HL-60 (cell line): Measurements from ENCODE around the gene CNKSR2.

Experiments
- POLR2AphosphoS5 ChIP-seq: IDR thresholded peaks from 2 replicates; pipeline ENCODE4 v1.6.1; 2012; ENCODE audit warnings: low read depth
- TF ChIP-seq, protein P1 (sequence below): IDR thresholded peaks from one replicate; pipeline ENCODE4 v1.5.1; 2011; ENCODE audit warnings: low read length, control low read depth, inconsistent platforms; ENCODE audit not compliant: insufficient read depth

DNA sequence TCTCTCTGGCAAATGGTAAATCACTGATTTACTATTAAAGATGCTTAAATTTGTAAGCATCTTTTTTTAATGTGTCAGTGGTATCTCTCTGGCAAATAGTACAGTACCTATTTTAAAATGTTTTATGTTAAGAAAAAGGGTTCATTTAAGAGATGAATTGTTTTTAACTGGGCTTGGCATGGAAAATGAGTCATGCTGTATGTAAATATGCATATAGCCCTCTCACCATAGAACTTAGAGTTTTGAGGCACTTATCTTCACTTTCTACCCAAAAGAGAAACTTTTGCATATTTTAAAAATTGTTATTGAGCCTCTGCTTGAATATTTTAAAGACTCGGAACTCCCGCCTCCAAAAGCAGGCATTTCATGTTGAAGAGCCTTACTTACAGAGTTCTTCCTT lies 246.0 kb downstream of the CNKSR2 start:
- TF ChIP-seq, protein P1, sequence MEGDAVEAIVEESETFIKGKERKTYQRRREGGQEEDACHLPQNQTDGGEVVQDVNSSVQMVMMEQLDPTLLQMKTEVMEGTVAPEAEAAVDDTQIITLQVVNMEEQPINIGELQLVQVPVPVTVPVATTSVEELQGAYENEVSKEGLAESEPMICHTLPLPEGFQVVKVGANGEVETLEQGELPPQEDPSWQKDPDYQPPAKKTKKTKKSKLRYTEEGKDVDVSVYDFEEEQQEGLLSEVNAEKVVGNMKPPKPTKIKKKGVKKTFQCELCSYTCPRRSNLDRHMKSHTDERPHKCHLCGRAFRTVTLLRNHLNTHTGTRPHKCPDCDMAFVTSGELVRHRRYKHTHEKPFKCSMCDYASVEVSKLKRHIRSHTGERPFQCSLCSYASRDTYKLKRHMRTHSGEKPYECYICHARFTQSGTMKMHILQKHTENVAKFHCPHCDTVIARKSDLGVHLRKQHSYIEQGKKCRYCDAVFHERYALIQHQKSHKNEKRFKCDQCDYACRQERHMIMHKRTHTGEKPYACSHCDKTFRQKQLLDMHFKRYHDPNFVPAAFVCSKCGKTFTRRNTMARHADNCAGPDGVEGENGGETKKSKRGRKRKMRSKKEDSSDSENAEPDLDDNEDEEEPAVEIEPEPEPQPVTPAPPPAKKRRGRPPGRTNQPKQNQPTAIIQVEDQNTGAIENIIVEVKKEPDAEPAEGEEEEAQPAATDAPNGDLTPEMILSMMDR, result no peak
- no peak for TF ChIP-seq POLR2AphosphoS5
